Measurements from ENCODE around the gene JMJD1C.

The JMJD1C gene

GRCh38 chr10:63132651-63133055, 333.1 kb downstream of the JMJD1C start:
- no peak for TF ChIP-seq GATA3 (IDR thresholded peaks at IDR 0.05; ENCODE audit: low read depth, low read length)
- no peak for TF ChIP-seq GATA2 (IDR thresholded peaks at IDR 0.05; ENCODE audit: low read depth, low read length)

- TF ChIP-seq GATA2 (IDR thresholded peaks at IDR 0.05; ENCODE audit: low read depth, low read length) (no peak), GATA3 (IDR thresholded peaks at IDR 0.05; ENCODE audit: low read depth, low read length) (no peak)
Measured at GRCh38 chr10:63129888-63130287, 335.9 kb downstream of the JMJD1C start.

- TF ChIP-seq GATA3 (IDR thresholded peaks at IDR 0.05; ENCODE audit: low read depth, low read length) (no peak), GATA2 (IDR thresholded peaks at IDR 0.05; ENCODE audit: low read depth, low read length) (no peak)
Measured at GRCh38 chr10:63128443-63128842, 337.3 kb downstream of the JMJD1C start.

DNA sequence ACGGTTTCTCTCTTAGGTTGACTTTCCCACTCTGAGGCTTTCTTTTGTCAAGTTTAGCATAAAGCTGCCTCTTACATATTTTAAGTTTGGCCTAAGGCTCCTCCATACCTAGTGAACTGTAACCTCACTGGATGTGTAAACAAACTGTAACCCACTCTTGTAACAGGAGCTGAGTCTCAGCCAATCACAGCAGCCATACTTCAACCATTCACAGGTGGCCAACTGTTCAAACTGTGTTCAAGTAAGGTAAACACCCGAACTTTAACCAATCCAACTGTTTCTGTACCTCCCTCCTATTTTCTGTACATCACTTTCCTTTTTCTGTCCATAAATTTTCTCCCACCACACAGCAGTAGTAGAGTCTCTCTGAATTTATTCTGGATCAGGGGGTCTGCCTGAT, 340.3 kb downstream of the JMJD1C start:
- TF ChIP-seq GATA3 (IDR thresholded peaks at IDR 0.05; ENCODE audit: low read depth, low read length) (no peak), GATA2 (IDR thresholded peaks at IDR 0.05; ENCODE audit: low read depth, low read length) (no peak)

DNA sequence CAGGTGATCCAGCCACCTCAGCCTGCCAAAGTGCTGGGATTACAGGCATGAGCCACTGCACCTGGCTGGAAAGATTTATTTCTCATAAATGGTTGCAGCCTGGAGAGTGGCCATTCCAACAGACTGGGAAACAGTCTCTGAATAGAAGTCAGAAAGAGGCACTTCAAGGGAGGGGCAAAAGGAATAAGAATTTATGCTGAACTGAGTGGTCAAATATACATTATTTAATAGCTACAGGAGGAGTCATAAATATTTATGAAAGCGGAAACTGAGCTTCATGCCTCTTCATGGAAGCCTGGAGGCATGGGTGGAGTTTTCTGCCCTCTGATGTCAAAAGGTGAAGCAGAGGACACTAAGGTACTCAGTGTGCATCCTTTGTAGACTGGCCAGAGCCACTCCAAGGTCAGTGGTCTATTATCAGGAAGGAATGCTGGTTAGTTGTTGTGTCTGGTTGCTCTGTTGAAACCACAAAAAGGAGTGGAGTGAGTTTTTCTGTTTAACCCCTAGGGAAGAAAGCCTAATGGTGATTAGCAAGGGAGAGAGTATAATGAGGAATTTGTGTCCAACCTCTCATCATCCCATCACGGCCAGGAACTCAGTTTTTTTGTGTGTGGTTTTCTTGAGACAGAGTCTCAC, 341.9 kb downstream of the JMJD1C start:
- TF ChIP-seq GATA2 (IDR thresholded peaks at IDR 0.05; ENCODE audit: low read depth, low read length) (no peak), GATA3 (IDR thresholded peaks at IDR 0.05; ENCODE audit: low read depth, low read length) (no peak)

- TF ChIP-seq GATA2 (IDR thresholded peaks at IDR 0.05; ENCODE audit: low read depth, low read length) (no peak), GATA3 (IDR thresholded peaks at IDR 0.05; ENCODE audit: low read depth, low read length) (no peak)
Measured at GRCh38 chr10:63120554-63120953, 345.2 kb downstream of the JMJD1C start.

- TF ChIP-seq GATA3 (IDR thresholded peaks at IDR 0.05; ENCODE audit: low read depth, low read length) (no peak), GATA2 (IDR thresholded peaks at IDR 0.05; ENCODE audit: low read depth, low read length) (no peak)
Measured at GRCh38 chr10:63119041-63119440, 346.7 kb downstream of the JMJD1C start.

Measured in SH-SY5Y (cell line).